Parathyroid adenoma (tissue), 2 donors: ENCODE measurements around the gene PRDM16.

Experiments
- H2AFZ ChIP-seq: fragments of 300-600 bp; sonication (generic); one replicate; pipeline ENCODE4 v1.7.0; 2017; ENCODE audit warnings: antibody characterized with exemption, mild to moderate bottlenecking
- H3K27ac ChIP-seq: fragments of 300-600 bp; sonication (generic); one replicate; pipeline ENCODE4 v1.7.0; 2017
- H3K27me3 ChIP-seq: fragments of 300-600 bp; sonication (generic); one replicate; pipeline ENCODE4 v1.7.0; 2017; ENCODE audit warnings: low read length; ENCODE audit not compliant: control insufficient read depth, insufficient read depth
- H3K36me3 ChIP-seq: fragments of 300-600 bp; sonication (generic); one replicate; pipeline ENCODE4 v1.7.0; 2017; ENCODE audit warnings: low read length; ENCODE audit not compliant: control insufficient read depth, insufficient read depth
- H3K4me1 ChIP-seq: fragments of 300-600 bp; sonication (generic); one replicate; pipeline ENCODE4 v1.7.0; 2017; ENCODE audit warnings: control low read depth
- H3K4me2 ChIP-seq: fragments of 300-600 bp; sonication (generic); one replicate; pipeline ENCODE4 v1.7.0; 2017; ENCODE audit warnings: low read length
- H3K4me3 ChIP-seq: fragments of 300-600 bp; sonication (generic); one replicate; pipeline ENCODE4 v1.7.0; 2017; ENCODE audit warnings: low read depth, low read length
- H3K79me2 ChIP-seq: fragments of 300-600 bp; sonication (generic); one replicate; pipeline ENCODE4 v1.7.0; 2017; ENCODE audit warnings: control low read depth
- H3K9ac ChIP-seq: fragments of 300-600 bp; sonication (generic); one replicate; pipeline ENCODE4 v1.7.0; 2017; ENCODE audit warnings: mild to moderate bottlenecking
- H3K9me3 ChIP-seq: fragments of 300-600 bp; sonication (generic); one replicate; pipeline ENCODE4 v1.7.0; 2017; ENCODE audit warnings: low read length; ENCODE audit not compliant: control insufficient read depth
- CTCF ChIP-seq: fragments of 300-600 bp; sonication (generic); IDR thresholded peaks from one replicate; pipeline ENCODE4 v1.7.0; 2017; ENCODE audit warnings: antibody characterized with exemption, mild to moderate bottlenecking
- donor health status: primary hyperparathyroidism.

PRDM16 gene

GRCh38 chr1:3379934-3380333, 310.9 kb downstream of the PRDM16 start:
- Histone ChIP-seq H3K36me3 (no peaks in the 10 kb centered on the region), H3K27ac (no peak overlapping the region), H3K27me3 (no peaks in the 10 kb centered on the region), H3K79me2 (no peaks in the 10 kb centered on the region), H3K4me2 (no peak overlapping the region), H2AFZ (no peak overlapping the region), H3K9ac (no peak overlapping the region), H3K9me3 (no peaks in the 10 kb centered on the region), H3K4me1 (no peaks in the 10 kb centered on the region), H3K4me3 (no peak overlapping the region)
- no peak for TF ChIP-seq CTCF

- no peak for TF ChIP-seq CTCF
- Histone ChIP-seq H3K4me2 (no peak overlapping the region), H3K4me1 (no peaks in the 10 kb centered on the region), H3K79me2 (no peaks in the 10 kb centered on the region), H3K9ac (no peak overlapping the region), H2AFZ (no peak overlapping the region), H3K36me3 (no peaks in the 10 kb centered on the region), H3K27ac (no peak overlapping the region), H3K4me3 (no peak overlapping the region), H3K27me3 (no peaks in the 10 kb centered on the region), H3K9me3 (no peaks in the 10 kb centered on the region)
These were observed 311.5 kb downstream of the PRDM16 start for GRCh38 chr1:3380469-3380868.

- H3K36me3 ChIP-seq, result no peaks in the 10 kb centered on the region
- H2AFZ ChIP-seq, result no peak overlapping the region
- H3K4me3 ChIP-seq, result no peak overlapping the region
- H3K27me3 ChIP-seq, result no peaks in the 10 kb centered on the region
- no peak for TF ChIP-seq CTCF
- H3K9ac ChIP-seq, result no peak overlapping the region
- H3K4me2 ChIP-seq, result no peak overlapping the region
- H3K27ac ChIP-seq, result no peak overlapping the region
- H3K9me3 ChIP-seq, result no peaks in the 10 kb centered on the region
- H3K79me2 ChIP-seq, result no peaks in the 10 kb centered on the region
- no peaks in the 10 kb centered on the region for H3K4me1 ChIP-seq
These were observed 312.9 kb downstream of the PRDM16 start for GRCh38 chr1:3381901-3382300.

- Histone ChIP-seq H3K4me2 (no peak overlapping the region), H3K36me3 (no peaks in the 10 kb centered on the region), H3K79me2 (no peaks in the 10 kb centered on the region), H3K4me3 (no peak overlapping the region), H2AFZ (no peak overlapping the region), H3K9ac (no peak overlapping the region), H3K4me1 (no peaks in the 10 kb centered on the region), H3K27me3 (no peaks in the 10 kb centered on the region), H3K9me3 (no peaks in the 10 kb centered on the region), H3K27ac (no peak overlapping the region)
- TF ChIP-seq CTCF, result no peak
These were observed 313.5 kb downstream of the PRDM16 start for GRCh38 chr1:3382326-3383057.

- no peaks in the 10 kb centered on the region for H3K36me3 ChIP-seq
- no peaks in the 10 kb centered on the region for H3K27me3 ChIP-seq
- no peak overlapping the region for H3K4me3 ChIP-seq
- no peaks in the 10 kb centered on the region for H3K79me2 ChIP-seq
- H3K4me1 ChIP-seq, result no peaks in the 10 kb centered on the region
- no peak overlapping the region for H2AFZ ChIP-seq
- H3K4me2 ChIP-seq, result no peak overlapping the region
- TF ChIP-seq CTCF, result no peak
- no peak overlapping the region for H3K27ac ChIP-seq
- H3K9me3 ChIP-seq, result no peaks in the 10 kb centered on the region
- H3K9ac ChIP-seq, result no peak overlapping the region
These were observed 314.7 kb downstream of the PRDM16 start for GRCh38 chr1:3383679-3384078.
